H9 (cell line): ENCODE measurements around the gene DLG2. TPM values are rescaled to one million over a fixed set of nuclear protein-coding genes. Genes with fewer than 3 reads are reported as not detected.
A peak's percentile ranks its signal among the peaks of the same experiment; 100 is the strongest.

Experiments used
- DNase-seq: peaks from one replicate; pipeline ENCODE4 v3.0.0-alpha.2; 2017
- H2AFZ ChIP-seq: one replicate; pipeline ENCODE4 v1.6.1; 2013; ENCODE audit warnings: mild to moderate bottlenecking, low read length, control low read depth, moderate library complexity
- H2AK5ac ChIP-seq: 2 replicates; pipeline ENCODE4 v1.6.1; 2013; ENCODE audit warnings: low read length, control low read depth, mixed read lengths; ENCODE audit not compliant: insufficient read length
- H2BK120ac ChIP-seq: one replicate; pipeline ENCODE4 v1.6.1; 2013; ENCODE audit warnings: low read depth, mild to moderate bottlenecking, low read length, control low read depth, inconsistent platforms; ENCODE audit not compliant: poor library complexity, severe bottlenecking
- H2BK12ac ChIP-seq: 2 replicates; pipeline ENCODE4 v1.6.1; 2013; ENCODE audit warnings: low read length, control low read depth, mixed read lengths, low read depth; ENCODE audit not compliant: insufficient read length
- H2BK15ac ChIP-seq: 2 replicates; pipeline ENCODE4 v1.6.1; 2013; ENCODE audit warnings: low read depth, low read length, control low read depth
- H2BK20ac ChIP-seq: one replicate; pipeline ENCODE4 v1.6.1; 2013; ENCODE audit warnings: low read depth, mild to moderate bottlenecking, low read length, control low read depth, inconsistent platforms; ENCODE audit not compliant: poor library complexity, severe bottlenecking
- H2BK5ac ChIP-seq: 2 replicates; pipeline ENCODE4 v1.6.1; 2013; ENCODE audit warnings: low read length, control low read depth, mixed read lengths; ENCODE audit not compliant: insufficient read length
- H3K14ac ChIP-seq: 2 replicates; pipeline ENCODE4 v1.6.1; 2013; ENCODE audit warnings: low read length, control low read depth; ENCODE audit not compliant: insufficient read depth
- H3K18ac ChIP-seq: 2 replicates; pipeline ENCODE4 v1.6.1; 2013; ENCODE audit warnings: low read depth, mild to moderate bottlenecking, mixed read lengths, low read length, control low read depth; ENCODE audit not compliant: insufficient read length
- H3K23ac ChIP-seq: 2 replicates; pipeline ENCODE4 v1.6.1; 2013; ENCODE audit warnings: low read length, control low read depth, mixed read lengths, low read depth; ENCODE audit not compliant: insufficient read length
- H3K23me2 ChIP-seq: 2 replicates; pipeline ENCODE4 v1.6.1; 2013; ENCODE audit warnings: low read depth, mild to moderate bottlenecking, mixed read lengths, low read length, control low read depth; ENCODE audit not compliant: insufficient read length, poor library complexity, severe bottlenecking
- H3K27ac ChIP-seq: 2 replicates; pipeline ENCODE4 v1.5.1; 2013; ENCODE audit warnings: low read length, control low read depth, mixed read lengths, low read depth; ENCODE audit not compliant: insufficient read length
- H3K27me3 ChIP-seq: 2 replicates; pipeline ENCODE4 v1.6.1; 2013; ENCODE audit warnings: low read length, control low read depth, inconsistent platforms; ENCODE audit not compliant: insufficient read depth
- H3K4ac ChIP-seq: 2 replicates; pipeline ENCODE4 v1.6.1; 2013; ENCODE audit warnings: low read depth, mild to moderate bottlenecking, control low read depth, inconsistent platforms, low read length, moderate library complexity
- H3K4me1 ChIP-seq: 2 replicates; pipeline ENCODE4 v1.6.1; 2013; ENCODE audit warnings: low read length, control low read depth, inconsistent platforms; ENCODE audit not compliant: insufficient read depth
- H3K4me2 ChIP-seq: 2 replicates; pipeline ENCODE4 v1.6.1; 2013; ENCODE audit warnings: low read length, control low read depth, mixed read lengths; ENCODE audit not compliant: insufficient read length, insufficient read depth
- H3K56ac ChIP-seq: 2 replicates; pipeline ENCODE4 v1.6.1; 2013; ENCODE audit warnings: low read depth, mild to moderate bottlenecking, mixed read lengths, low read length, control low read depth; ENCODE audit not compliant: insufficient read length
- H3K79me1 ChIP-seq: 2 replicates; pipeline ENCODE4 v1.6.1; 2013; ENCODE audit warnings: low read depth, mild to moderate bottlenecking, moderate library complexity, low read length, control low read depth, inconsistent platforms; ENCODE audit not compliant: insufficient read depth, poor library complexity, severe bottlenecking
- H3K79me2 ChIP-seq: 2 replicates; pipeline ENCODE4 v1.6.1; 2013; ENCODE audit warnings: low read length, control low read depth, inconsistent platforms; ENCODE audit not compliant: insufficient read depth
- H3K9ac ChIP-seq: 2 replicates; pipeline ENCODE4 v1.6.1; 2013; ENCODE audit warnings: low read length, control low read depth, mixed read lengths; ENCODE audit not compliant: insufficient read length; ENCODE audit errors: extremely low read depth
- H3K9me3 ChIP-seq: one replicate; pipeline ENCODE4 v1.6.1; 2013; ENCODE audit warnings: low read depth, low read length, inconsistent platforms; ENCODE audit not compliant: control insufficient read depth
- H3T11ph ChIP-seq: one replicate; pipeline ENCODE4 v1.6.1; 2013; ENCODE audit warnings: mild to moderate bottlenecking, low read length, control low read depth, inconsistent platforms
- H4K20me1 ChIP-seq: one replicate; pipeline ENCODE4 v1.6.1; 2013; ENCODE audit not compliant: control insufficient read depth, insufficient read length, insufficient read depth
- H4K5ac ChIP-seq: 2 replicates; pipeline ENCODE4 v1.6.1; 2013; ENCODE audit warnings: low read depth, mild to moderate bottlenecking, mixed read lengths, low read length, control low read depth; ENCODE audit not compliant: insufficient read length
- H4K8ac ChIP-seq: replicated peaks from 2 replicates; pipeline ENCODE4 v1.6.1; 2013; ENCODE audit warnings: low read length, control low read depth, mixed read lengths, low read depth; ENCODE audit not compliant: insufficient read length
- H4K91ac ChIP-seq: 2 replicates; pipeline ENCODE4 v1.6.1; 2013; ENCODE audit warnings: low read depth, mild to moderate bottlenecking, moderate library complexity, mixed read lengths, low read length, control low read depth; ENCODE audit not compliant: insufficient read length
- H3K27ac Mint-ChIP-seq, 3 experiments: 2 replicates in 2 of 3; 3 replicates in 1 of 3; pipeline ENCODE4 v1.8.0; 2020 to 2021; ENCODE audit warnings: mixed read lengths in 3 of 3, mild to moderate bottlenecking in 1 of 3, moderate library complexity in 1 of 3
- H3K27me3 Mint-ChIP-seq: 2 replicates; pipeline ENCODE4 v1.8.0; 2021; ENCODE audit warnings: low read depth, mild to moderate bottlenecking, moderate library complexity, mixed read lengths
- H3K36me3 Mint-ChIP-seq, 3 experiments: 2 replicates in 2 of 3; 3 replicates in 1 of 3; pipeline ENCODE4 v1.8.0; 2020 to 2021; ENCODE audit warnings: low read depth in 3 of 3, mixed read lengths in 3 of 3; ENCODE audit not compliant: insufficient read depth in 1 of 3
- H3K4me1 Mint-ChIP-seq, 2 experiments: 2 replicates each; pipeline ENCODE4 v1.8.0; 2020; ENCODE audit warnings: mixed read lengths in 2 of 2
- H3K4me3 Mint-ChIP-seq, 2 experiments: 2 replicates in 1 of 2; 3 replicates in 1 of 2; pipeline ENCODE4 v1.8.0; 2020 to 2021; ENCODE audit warnings: mild to moderate bottlenecking in 2 of 2, mixed read lengths in 2 of 2, moderate library complexity in 1 of 2
- H3K9me3 Mint-ChIP-seq, 2 experiments: 2 replicates in 1 of 2; 3 replicates in 1 of 2; pipeline ENCODE4 v1.8.0; 2020; ENCODE audit warnings: mild to moderate bottlenecking in 2 of 2, mixed read lengths in 2 of 2, moderate library complexity in 1 of 2
- CTCF ChIP-seq: fragments of 200-600 bp; sonication (generic); conservative IDR thresholded peaks from 3 replicates; pipeline ENCODE4 v1.8.0; 2021; ENCODE audit warnings: antibody characterized with exemption, mild to moderate bottlenecking
- WGBS: extraction: QIAGEN DNeasy Blood & Tissue Kit; methylation state at CpG from one replicate; pipeline ENCODE4 v1.1.7; 2013; ENCODE audit warnings: missing lambda C conversion rate, low lambda C conversion rate, mixed read lengths; ENCODE audit not compliant: insufficient read length; ENCODE audit errors: extremely low coverage; 5-methylcytosine and 5-hydroxymethylcytosine counted together
- total RNA-seq: library from RNA; stranded (reverse); gene quantifications from 2 replicates; pipeline ENCODE4 v1.2.1, GENCODE V29; 2021

DLG2 gene
- total RNA-seq, 1 experiment from 2014 or later: 8.0 TPM

- Histone ChIP-seq H3K14ac (no peak overlapping the region), H4K8ac (no peak overlapping the region), H3K79me2 (peaks cover 26% of the 10 kb centered on the region), H3K9ac (peak overlapping the region; percentile 75), H3K4me2 (peak overlapping the region; percentile 100), H4K20me1 (no peaks in the 10 kb centered on the region), H4K5ac (no peak overlapping the region), H2BK15ac (no peak overlapping the region), H3K27me3 (no peaks in the 10 kb centered on the region; the same call in 1 of the 2 replicates), H2AFZ (no peak overlapping the region), H2BK12ac (no peak overlapping the region), H2BK5ac (no peak overlapping the region), H3K23ac (no peak overlapping the region), H2BK20ac (no peak overlapping the region), H4K91ac (no peak overlapping the region), H3K9me3 (no peaks in the 10 kb centered on the region), H3K27ac (no peak overlapping the region), H3T11ph (no peak overlapping the region), H3K56ac (no peak overlapping the region), H2AK5ac (no peak overlapping the region), H2BK120ac (no peak overlapping the region), H3K23me2 (peaks cover 7% of the 10 kb centered on the region), H3K4ac (no peak overlapping the region), H3K18ac (no peak overlapping the region), H3K79me1 (no peaks in the 10 kb centered on the region), H3K4me1 (no peaks in the 10 kb centered on the region)
- peak overlapping the region; percentile 98 to 100 for H3K4me3 Mint-ChIP-seq
- no peak for DNase-seq
- peaks cover 32 to 42% of the 10 kb centered on the region in 2 experiments for H3K4me1 Mint-ChIP-seq
- no peak for TF ChIP-seq CTCF
- no peaks in the 10 kb centered on the region; a peak in 1 of 5 replicates for H3K9me3 Mint-ChIP-seq
- no CpG with 5 or more reads among the region's 4 CpGs for WGBS
- H3K27me3 Mint-ChIP-seq: no peaks in the 10 kb centered on the region; the same call in 1 of the 2 replicates
- H3K27ac Mint-ChIP-seq: no peak overlapping the region
- peaks cover 41 to 66% (median 54%) of the 10 kb centered on the region in 3 experiments for H3K36me3 Mint-ChIP-seq
Measured at GRCh38 chr11:85661972-85662664, 35.0 kb upstream of the DLG2 start.
